Activated T-cell treated with anti-CD3 and anti-CD28 coated beads, Interleukin-2, amount 50 U/mL, for 72 hours (primary cell): ENCODE data around the gene GIT2. TPM values are rescaled to one million over a fixed set of nuclear protein-coding genes. Genes with fewer than 3 reads are reported as not detected.
"Not testable (repeated sequence)": the region's sequence is repeated elsewhere in the genome, so short reads cannot be mapped to it uniquely, and the experiment has no call there.

ENCODE experiments used
- ATAC-seq, 2 donors: fragments of 150-1000 bp; cut with Tn5 transposase; replicated peaks in 1 of 2; 2 replicates each; pipeline ENCODE4 v1.10.0; 2021; ENCODE audit warnings: moderate library complexity in 2 of 2, mild to moderate bottlenecking in 1 of 2
- DNase-seq, 2 donors: peaks; one replicate each; pipeline ENCODE4 v3.0.0; 2021 to 2022; ENCODE audit warnings: mixed read lengths in 1 of 2
- H3K27ac Mint-ChIP-seq: one replicate; pipeline ENCODE4 v1.8.0; 2022; ENCODE audit warnings: mild to moderate bottlenecking, moderate library complexity, mixed read lengths
- H3K27me3 Mint-ChIP-seq: one replicate; pipeline ENCODE4 v1.8.0; 2022; ENCODE audit warnings: low read depth, mixed read lengths
- H3K36me3 Mint-ChIP-seq, 2 donors: one replicate each; pipeline ENCODE4 v1.8.0; 2022; ENCODE audit warnings: mixed read lengths in 2 of 2, mild to moderate bottlenecking in 1 of 2; ENCODE audit not compliant: insufficient read depth in 2 of 2
- H3K4me1 Mint-ChIP-seq: one replicate; pipeline ENCODE4 v1.8.0; 2022; ENCODE audit warnings: low read depth, mixed read lengths
- H3K4me3 Mint-ChIP-seq, 2 donors: one replicate each; pipeline ENCODE4 v1.8.0; 2022; ENCODE audit warnings: mild to moderate bottlenecking in 2 of 2, mixed read lengths in 2 of 2, moderate library complexity in 2 of 2
- H3K9me3 Mint-ChIP-seq, 2 donors: one replicate each; pipeline ENCODE4 v1.8.0; 2022; ENCODE audit warnings: mixed read lengths in 2 of 2
- total RNA-seq, 2 donors: library from RNA; stranded (reverse); gene quantifications; one replicate each; pipeline ENCODE4 v1.2.3, GENCODE V29; 2022

GIT2 gene
- total RNA-seq, 2 donors from 2014 or later, result 70.0 to 74.9 TPM

- Mint-ChIP-seq H3K27me3 (no peaks in the 10 kb centered on the region), H3K27ac (no peak overlapping the region), H3K4me3 (no peak overlapping the region), H3K9me3 (no peaks in the 10 kb centered on the region), H3K36me3 (peaks cover 5 to 10% of the 10 kb centered on the region in 2 donors), H3K4me1 (no peaks in the 10 kb centered on the region)
- DNase-seq (no peak), ATAC-seq (no peak)
Measured at GRCh38 chr12:109914461-109914860, 81.7 kb downstream of the GIT2 start.

- H3K36me3 Mint-ChIP-seq, result peaks cover 3 to 16% of the 10 kb centered on the region in 2 donors
- no peak overlapping the region for H3K4me3 Mint-ChIP-seq
- H3K4me1 Mint-ChIP-seq, result no peaks in the 10 kb centered on the region
- H3K27me3 Mint-ChIP-seq, result no peaks in the 10 kb centered on the region
- DNase-seq (no peak), ATAC-seq (no peak)
- no peak overlapping the region for H3K27ac Mint-ChIP-seq
- H3K9me3 Mint-ChIP-seq, result no peaks in the 10 kb centered on the region
Measured at GRCh38 chr12:109912855-109913321, 83.3 kb downstream of the GIT2 start.

DNA sequence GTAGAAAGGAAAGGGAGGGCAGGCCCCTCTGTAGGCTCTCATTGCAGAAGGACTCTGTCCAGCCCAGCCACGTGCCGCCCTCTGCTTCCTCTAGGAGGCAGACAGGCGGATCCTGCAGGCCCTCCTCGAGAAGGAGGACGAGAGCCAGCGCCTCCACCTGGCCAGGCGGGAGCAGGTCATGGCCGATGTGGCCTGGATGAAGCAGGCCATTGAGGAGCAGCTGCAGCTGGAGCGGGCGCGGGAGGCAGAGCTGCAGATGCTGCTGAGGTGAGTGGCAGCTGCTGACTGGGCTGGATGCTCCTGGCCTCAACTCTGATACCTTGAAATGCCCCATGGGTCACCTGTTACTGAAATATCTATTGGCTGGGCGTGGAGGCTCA lies 85.2 kb downstream of the GIT2 start:
- DNase-seq, result peak; percentile 22 to 35
- no peak overlapping the region for H3K27ac Mint-ChIP-seq
- H3K36me3 Mint-ChIP-seq, result peaks cover 7 to 27% of the 10 kb centered on the region in 2 donors
- no peaks in the 10 kb centered on the region for H3K9me3 Mint-ChIP-seq
- H3K4me1 Mint-ChIP-seq, result no peaks in the 10 kb centered on the region
- no peak overlapping the region for H3K4me3 Mint-ChIP-seq
- H3K27me3 Mint-ChIP-seq, result no peaks in the 10 kb centered on the region
- ATAC-seq, result peak in 1 of 2 donors; percentile 51

DNA sequence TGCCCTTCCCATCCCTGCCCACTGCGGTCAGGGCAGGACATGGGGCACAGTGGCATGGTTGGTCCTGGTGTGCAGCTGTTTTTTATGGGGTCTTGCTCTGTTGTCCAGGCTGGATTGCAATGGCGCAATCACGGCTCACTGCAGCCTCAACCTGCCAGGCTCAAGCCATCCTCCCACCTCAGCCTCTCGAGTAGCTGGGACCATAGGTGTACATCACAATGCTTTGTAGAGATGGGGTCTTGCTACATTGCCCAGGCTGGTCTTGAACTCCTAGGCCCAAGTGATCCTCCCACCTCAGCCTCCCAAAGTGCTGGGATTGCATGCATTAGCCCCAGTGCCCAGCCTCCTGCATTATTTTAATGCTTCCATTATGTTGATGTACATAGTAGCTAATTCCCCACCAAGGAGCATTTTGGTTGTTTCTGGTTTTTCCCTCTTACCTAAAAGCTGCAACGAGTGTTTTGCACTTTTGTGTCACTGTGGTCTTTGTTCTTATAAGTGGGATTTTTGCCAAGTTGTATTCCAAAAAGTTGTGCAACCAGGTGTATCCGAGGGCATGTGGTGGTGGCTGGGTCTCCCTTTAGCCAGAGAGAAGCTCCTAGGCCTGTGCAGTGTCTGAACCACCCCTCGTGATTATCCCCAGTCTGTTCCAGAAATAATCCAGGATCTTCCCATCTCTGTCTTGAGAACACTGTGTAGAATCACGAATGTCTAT lies 85.8 kb downstream of the GIT2 start:
- Mint-ChIP-seq H3K4me1 (no peaks in the 10 kb centered on the region), H3K27ac (no peak overlapping the region), H3K9me3 (no peaks in the 10 kb centered on the region), H3K4me3 (no peak overlapping the region), H3K27me3 (no peaks in the 10 kb centered on the region), H3K36me3 (peaks cover 7 to 26% of the 10 kb centered on the region in 2 donors)
- DNase-seq (no peak), ATAC-seq (no peak)

GRCh38 chr12:109905301-109905700 lies 90.9 kb downstream of the GIT2 start:
- H3K4me1 Mint-ChIP-seq, result peaks cover 17% of the 10 kb centered on the region
- no peak for DNase-seq
- ATAC-seq, result no peak
- no peak overlapping the region for H3K4me3 Mint-ChIP-seq
- peaks cover 10 to 31% of the 10 kb centered on the region in 2 donors for H3K36me3 Mint-ChIP-seq
- H3K27ac Mint-ChIP-seq, result no peak overlapping the region
- H3K27me3 Mint-ChIP-seq, result no peaks in the 10 kb centered on the region
- H3K9me3 Mint-ChIP-seq, result no peaks in the 10 kb centered on the region

GRCh38 chr12:109902891-109903418 lies 93.2 kb downstream of the GIT2 start:
- Mint-ChIP-seq H3K9me3 (no peaks in the 10 kb centered on the region), H3K4me3 (no peak overlapping the region), H3K27me3 (no peaks in the 10 kb centered on the region), H3K27ac (no peak overlapping the region), H3K4me1 (peaks cover 31% of the 10 kb centered on the region), H3K36me3 (peaks cover 10 to 25% of the 10 kb centered on the region in 2 donors)
- ATAC-seq (no peak), DNase-seq (no peak)

- H3K27ac Mint-ChIP-seq, result peak overlapping the region; percentile 74
- peak overlapping the region; percentile 92 to 95 for H3K4me3 Mint-ChIP-seq
- H3K4me1 Mint-ChIP-seq, result peaks cover 31% of the 10 kb centered on the region
- no peak for DNase-seq
- no peaks in the 10 kb centered on the region for H3K9me3 Mint-ChIP-seq
- peak in 1 of 2 donors; percentile 14 for ATAC-seq
- H3K36me3 Mint-ChIP-seq, result peaks cover 4 to 14% of the 10 kb centered on the region in 2 donors
- H3K27me3 Mint-ChIP-seq, result no peaks in the 10 kb centered on the region
Measured at GRCh38 chr12:109900752-109901580, 95.2 kb downstream of the GIT2 start.

DNA sequence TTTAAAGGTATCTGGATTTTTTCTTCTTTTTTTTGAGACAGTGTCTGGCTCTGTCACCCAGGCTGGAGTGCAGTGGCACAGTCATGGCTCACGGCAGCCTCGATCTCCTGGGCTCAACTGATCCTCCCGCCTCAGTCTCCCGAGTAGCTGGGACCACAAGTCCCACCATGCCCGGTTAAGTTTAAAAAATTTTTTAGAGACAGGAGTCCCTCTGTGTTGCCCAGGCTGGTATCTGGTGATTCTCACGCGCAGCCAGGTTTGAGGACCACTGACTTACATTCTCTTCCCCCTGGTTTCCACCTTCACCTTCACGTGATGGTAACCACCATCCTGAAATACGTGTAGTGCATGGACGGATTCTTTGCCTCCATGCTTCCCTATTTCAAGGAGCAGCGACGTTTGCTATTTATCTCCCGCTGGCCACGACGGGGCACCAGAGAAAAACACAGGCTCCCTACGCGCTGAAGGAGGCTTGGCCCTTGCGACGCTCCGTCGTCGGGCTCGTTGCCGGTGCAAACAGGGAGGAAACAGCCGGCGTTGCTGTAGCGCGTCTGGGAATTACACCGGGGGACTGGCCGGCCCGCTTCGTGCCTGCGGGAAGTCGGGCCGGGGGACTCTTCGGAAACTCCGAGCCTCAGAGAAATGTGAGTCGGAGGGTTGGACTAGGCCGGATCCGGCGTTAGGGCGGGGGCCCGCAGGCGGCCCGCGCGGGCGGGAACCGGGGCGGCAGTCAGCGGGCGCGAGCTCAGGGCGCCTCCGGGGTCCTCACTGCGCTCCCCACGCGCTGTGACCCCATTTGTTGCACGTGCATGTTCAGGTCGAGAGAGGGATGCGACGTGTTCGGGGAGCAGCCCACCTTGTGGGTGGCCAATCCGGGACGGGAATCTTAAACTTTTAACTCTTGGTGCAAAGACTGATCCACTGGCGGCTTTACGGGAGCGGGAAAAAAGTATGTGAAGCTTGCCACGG lies 96.1 kb downstream of the GIT2 start, which contains the start of gene TCHP:
Gene TCHP (plus strand): TSS at position 492 of the 969 bp plus-strand sequence. CDS start 2,753 bp downstream, outside the sequence.
- peak; percentile 76 to 80 for DNase-seq
- ATAC-seq, result peak; percentile 93 to 94
- H3K27me3 Mint-ChIP-seq, result no peaks in the 10 kb centered on the region
- peak within 1 kb of the TSS; percentile 92 to 95 for H3K4me3 Mint-ChIP-seq
- peak within 1 kb of the TSS; percentile 99 for H3K27ac Mint-ChIP-seq
- no peaks in the 10 kb centered on the region for H3K9me3 Mint-ChIP-seq
- H3K4me1 Mint-ChIP-seq, result peaks cover 31% of the 10 kb centered on the region
- H3K36me3 Mint-ChIP-seq, result peaks cover 4 to 12% of the 10 kb centered on the region in 2 donors

GRCh38 chr12:109899345-109899744 lies 96.8 kb downstream of the GIT2 start:
- Mint-ChIP-seq H3K27ac (peak overlapping the region; percentile 99), H3K4me3 (peak overlapping the region; percentile 92 to 95), H3K4me1 (peaks cover 31% of the 10 kb centered on the region)
- DNase-seq, ATAC-seq, H3K36me3 Mint-ChIP-seq, H3K9me3 Mint-ChIP-seq, H3K27me3 Mint-ChIP-seq: not testable (repeated sequence)

DNA sequence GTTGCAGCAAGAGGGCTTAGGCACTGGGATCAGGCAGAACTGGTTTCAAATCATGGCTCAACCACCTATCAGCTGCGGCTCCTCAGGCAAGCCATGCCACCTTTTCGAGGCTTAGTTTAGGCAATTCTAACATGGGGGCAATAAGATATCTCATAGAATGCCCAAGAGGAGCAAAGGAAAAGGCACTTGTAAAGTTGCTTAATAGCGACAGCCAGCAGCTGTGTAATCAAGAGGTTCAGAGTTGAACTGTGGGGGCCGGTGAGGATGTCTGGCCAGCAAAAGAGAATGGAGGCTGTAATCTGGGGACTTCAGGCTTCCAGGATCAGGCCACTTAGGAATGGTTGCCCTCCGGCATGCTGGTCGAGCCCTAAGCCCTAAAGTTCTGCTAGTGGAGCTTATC lies 99.1 kb downstream of the GIT2 start:
- Mint-ChIP-seq H3K4me1 (peaks cover 39% of the 10 kb centered on the region), H3K36me3 (peaks cover 0 to 2% of the 10 kb centered on the region in 2 donors), H3K9me3 (no peaks in the 10 kb centered on the region), H3K27ac (no peak overlapping the region), H3K27me3 (no peaks in the 10 kb centered on the region), H3K4me3 (no peak overlapping the region)
- ATAC-seq (no peak), DNase-seq (no peak)

DNA sequence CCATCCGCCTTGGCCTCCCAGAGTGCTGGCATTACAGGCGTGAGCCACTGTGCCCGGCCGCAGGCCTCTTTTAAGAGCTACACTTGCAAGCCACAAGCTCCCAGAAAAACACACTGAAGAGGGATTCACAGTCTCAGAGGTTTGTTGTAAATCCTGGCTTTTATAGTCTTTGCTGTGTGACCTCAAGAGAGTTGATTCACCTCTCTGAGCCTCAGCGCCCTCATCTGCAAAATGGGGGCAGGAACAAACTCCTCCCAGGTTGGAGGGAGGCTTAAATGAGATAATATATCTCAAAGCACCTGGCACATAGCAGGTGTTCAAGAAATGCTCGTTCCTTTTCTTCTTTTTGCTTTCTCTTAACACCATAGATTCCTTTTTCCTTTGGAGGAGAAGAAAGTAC lies 100.0 kb downstream of the GIT2 start:
- DNase-seq (no peak), ATAC-seq (no peak)
- no peaks in the 10 kb centered on the region for H3K27me3 Mint-ChIP-seq
- H3K9me3 Mint-ChIP-seq, result no peaks in the 10 kb centered on the region
- no peak overlapping the region for H3K4me3 Mint-ChIP-seq
- H3K4me1 Mint-ChIP-seq, result peaks cover 32% of the 10 kb centered on the region
- H3K27ac Mint-ChIP-seq, result no peak overlapping the region
- H3K36me3 Mint-ChIP-seq, result peaks cover 0 to 2% of the 10 kb centered on the region in 2 donors

DNA sequence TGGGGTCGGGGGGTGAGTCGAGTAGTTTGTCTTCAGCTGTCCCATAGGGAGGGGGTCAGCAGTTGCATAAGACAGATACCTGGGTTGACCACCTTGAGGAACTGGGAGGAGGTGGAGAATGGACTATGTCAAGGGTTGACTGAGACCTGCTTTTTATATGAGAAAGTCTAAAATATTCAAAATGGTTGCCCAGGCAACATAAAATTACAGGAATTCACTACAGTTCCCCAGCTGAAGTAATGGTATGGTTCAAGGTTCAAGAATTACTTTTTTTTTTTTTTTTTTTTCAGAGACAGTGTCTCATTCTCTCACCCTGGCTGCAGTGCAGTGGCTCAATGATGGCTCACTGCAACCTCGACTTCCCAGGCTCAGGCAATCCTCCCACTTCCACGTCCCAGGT lies 101.2 kb downstream of the GIT2 start:
- H3K9me3 Mint-ChIP-seq, result no peaks in the 10 kb centered on the region
- H3K4me1 Mint-ChIP-seq, result peaks cover 26% of the 10 kb centered on the region
- no peak overlapping the region for H3K27ac Mint-ChIP-seq

More for the DNA sequence above, 101.2 kb downstream of the GIT2 start:
- DNase-seq (no peak), ATAC-seq (no peak)
- H3K4me3 Mint-ChIP-seq, result no peak overlapping the region
- no peaks in the 10 kb centered on the region for H3K27me3 Mint-ChIP-seq
- H3K36me3 Mint-ChIP-seq, result no peaks in the 10 kb centered on the region
